EL (cell line): Measurements from ENCODE around the gene SEMG2.

Experiments used
- DNase-seq: peaks from one replicate; pipeline ENCODE4 v3.0.0-alpha.2; 2016

The SEMG2 gene, protein sequence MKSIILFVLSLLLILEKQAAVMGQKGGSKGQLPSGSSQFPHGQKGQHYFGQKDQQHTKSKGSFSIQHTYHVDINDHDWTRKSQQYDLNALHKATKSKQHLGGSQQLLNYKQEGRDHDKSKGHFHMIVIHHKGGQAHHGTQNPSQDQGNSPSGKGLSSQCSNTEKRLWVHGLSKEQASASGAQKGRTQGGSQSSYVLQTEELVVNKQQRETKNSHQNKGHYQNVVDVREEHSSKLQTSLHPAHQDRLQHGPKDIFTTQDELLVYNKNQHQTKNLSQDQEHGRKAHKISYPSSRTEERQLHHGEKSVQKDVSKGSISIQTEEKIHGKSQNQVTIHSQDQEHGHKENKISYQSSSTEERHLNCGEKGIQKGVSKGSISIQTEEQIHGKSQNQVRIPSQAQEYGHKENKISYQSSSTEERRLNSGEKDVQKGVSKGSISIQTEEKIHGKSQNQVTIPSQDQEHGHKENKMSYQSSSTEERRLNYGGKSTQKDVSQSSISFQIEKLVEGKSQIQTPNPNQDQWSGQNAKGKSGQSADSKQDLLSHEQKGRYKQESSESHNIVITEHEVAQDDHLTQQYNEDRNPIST

DNA sequence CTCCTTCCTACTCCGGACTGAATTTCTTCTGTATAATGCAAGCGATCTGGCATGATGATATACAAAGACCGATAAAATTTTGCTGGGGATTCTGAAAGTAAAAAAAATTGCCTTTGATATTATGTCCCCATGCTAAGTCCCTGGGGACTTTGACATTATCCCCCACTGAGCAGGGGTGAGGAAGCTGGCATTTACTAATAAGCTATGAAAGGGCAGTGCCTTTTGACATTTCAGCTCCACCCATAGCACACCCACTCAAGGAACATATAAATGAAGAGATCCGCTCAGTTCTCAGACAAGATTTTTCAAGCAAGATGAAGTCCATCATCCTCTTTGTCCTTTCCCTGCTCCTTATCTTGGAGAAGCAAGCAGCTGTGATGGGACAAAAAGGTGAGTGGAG, at the start of gene SEMG2:
Gene SEMG2, plus strand, starts transcription at position 298 of the 400 bp plus-strand sequence. Its CDS starts 17 bp downstream, at position 315.
- DNase-seq = no peak

DNA sequence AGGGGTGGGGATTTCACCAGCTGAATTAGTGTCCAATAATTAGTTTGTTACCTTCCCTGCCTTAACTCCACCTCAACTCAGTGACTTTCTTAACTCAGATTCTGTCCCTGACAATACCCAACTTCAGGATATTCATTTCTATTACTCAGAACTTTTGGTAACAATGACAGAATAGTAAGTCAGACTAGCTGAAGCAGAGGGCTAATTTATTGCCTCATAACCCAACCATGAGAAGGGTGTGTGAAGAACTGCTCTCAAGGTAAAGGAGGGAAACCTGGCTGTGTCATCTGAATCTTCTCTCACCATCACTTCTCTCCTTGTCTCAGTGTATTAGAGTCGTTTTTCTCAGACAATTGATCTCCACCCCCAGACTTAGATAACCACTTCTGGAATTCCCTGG, 47.7 kb upstream of the SEMG2 start:
- DNase-seq = no peak

DNA sequence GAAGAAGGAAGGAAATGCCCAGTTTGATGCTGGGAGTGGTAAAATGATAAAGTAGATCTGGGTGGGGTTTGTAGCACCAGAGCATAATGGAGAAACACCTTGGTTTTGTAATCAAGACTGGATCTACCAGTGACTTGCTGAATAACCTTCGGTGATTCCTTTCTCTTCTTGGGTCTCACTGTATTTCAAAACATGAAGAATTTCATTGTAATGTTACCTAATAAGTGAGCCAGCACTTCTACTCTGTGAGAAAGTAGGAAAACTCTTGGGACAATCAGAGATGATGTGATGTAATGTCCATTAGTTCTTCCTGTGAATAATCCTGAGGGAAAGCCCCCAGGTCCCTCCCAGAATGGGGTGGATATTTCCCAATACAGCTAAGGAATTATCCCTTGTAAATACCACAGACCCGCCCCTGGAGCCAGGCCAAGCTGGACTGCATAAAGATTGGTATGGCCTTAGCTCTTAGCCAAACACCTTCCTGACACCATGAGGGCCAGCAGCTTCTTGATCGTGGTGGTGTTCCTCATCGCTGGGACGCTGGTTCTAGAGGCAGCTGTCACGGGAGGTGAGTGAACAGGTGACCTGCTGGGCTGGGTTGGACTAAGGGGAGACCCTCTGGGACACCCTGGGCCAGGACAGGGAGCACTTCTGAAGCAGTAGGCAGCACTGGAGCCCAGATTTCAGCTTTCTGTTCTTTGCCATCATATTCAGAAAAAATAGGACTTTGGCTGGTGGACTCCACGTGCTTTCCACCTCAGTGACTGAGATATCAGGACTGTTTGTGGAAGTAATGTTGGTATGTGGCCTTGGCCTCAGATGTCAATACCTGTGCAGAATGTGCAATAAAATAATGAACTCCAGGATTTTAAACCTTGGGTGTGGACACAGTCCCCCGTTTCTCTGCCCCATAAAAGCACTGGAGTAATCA, 46.5 kb upstream of the SEMG2 start, which contains the start of gene PI3:
Gene PI3, plus strand, starts transcription at position 469 of the 931 bp plus-strand sequence. Its CDS starts 21 bp downstream, at position 490.
- DNase-seq = peak; percentile 36

DNA sequence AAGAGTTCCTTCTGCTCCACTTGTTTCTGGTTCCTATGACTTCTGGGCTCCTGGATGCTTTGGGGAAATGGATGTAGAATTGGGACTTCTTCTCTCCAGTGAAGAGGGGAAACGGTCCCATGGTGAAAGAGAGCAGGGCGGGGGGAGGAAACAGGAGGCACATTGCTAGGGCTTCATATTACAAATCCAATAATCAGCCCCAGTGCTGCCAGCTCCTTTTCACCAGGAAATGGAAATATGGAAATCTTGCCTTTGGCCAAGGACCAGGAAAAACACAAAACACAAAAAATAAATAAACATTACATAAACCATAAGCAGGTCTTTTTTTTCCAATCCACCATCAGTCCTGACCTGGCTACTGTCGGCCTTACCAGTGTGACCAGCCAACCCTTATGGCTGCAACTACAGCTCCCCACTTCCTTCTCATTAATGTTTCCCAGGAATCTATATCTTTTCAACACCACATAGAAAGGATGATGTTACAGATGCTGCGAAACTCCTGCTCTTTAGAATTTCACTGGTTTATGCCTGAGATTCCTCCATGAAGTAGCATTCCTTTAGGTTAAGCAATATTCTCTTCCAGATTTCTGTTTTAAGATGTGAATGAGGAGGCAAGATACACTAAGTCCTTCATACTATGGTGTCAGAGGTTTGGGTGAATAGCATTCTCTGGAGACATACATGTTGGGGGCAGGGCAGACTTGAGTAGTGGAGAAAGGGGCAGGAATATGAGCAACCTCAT, 44.5 kb upstream of the SEMG2 start:
- DNase-seq = no peak

DNA sequence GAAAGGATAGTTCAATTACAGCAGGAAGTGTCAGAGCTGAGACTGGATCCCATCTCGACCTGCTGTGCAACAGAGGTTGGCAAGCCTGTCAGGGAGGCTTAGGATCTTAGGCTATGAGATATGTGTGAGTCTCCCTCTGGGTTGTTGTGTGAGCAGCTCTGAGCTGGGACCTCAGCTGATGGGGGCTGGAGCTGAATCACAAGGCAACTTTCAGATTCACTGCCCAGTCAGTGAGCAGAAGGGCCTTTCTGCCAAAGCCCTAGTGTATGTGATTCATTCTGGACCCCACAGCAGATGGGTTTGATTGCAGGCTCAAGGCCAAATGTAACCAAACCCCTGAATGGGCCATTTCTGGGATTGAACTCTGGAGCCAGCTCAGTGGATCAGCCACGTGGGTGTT, 42.0 kb upstream of the SEMG2 start:
- DNase-seq = no peak

DNA sequence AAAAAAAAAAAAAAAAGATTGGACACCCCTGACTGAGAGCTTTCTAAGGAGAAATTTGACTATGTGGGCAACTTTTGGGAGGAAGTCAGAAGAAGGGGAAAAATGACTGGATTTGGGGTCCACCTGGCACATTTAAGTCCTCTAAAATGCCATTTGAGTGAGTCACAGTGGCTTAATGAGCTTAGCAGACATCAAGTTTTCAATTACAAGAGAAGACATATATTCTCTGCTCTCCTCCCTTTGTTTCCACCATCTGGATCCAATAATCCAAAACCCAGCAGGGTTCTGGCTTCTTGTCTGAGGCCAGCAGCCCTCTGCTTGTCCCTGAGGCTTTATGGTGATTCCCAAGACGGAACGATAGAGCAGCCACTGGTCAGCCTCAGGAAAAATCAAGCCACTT, 39.5 kb upstream of the SEMG2 start:
- DNase-seq = peak; percentile 20

DNA sequence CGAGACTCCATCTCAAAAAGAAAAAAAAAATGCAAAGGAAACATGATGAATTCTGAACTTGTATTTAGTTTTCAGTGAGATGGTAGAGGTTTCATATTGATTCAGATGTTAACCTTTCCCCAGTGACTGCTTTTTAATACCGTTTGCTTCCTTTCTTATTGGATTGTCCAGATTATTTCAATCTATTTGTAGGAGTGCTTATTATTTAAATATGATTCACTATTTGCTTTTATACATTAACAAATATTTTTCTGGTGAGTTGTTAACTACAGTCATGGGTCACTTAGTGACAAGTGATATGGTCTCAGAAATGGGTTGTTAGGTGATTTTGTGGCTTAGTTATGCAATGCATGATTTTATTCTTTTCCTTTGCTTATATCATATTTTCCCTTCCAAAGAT, 38.1 kb upstream of the SEMG2 start:
- DNase-seq = no peak

DNA sequence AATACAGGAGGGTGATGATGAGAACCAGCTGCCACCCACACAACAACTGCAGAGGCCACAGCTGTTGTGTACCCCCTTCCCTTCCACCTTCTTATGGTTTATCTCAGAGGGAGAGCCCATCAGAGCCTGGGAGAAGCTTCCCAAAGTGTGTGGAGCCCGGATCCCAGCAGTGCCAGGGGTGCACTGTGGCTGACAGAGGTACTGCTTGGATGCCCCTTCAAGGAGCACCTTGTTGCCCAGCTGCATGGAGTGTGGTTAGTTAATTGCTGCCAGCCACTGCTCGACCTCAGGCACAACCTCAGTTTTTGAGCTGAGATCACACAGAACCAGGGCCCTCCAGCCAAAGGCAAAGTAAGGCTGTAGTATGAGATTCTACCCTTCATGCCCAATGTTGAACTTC, 33.5 kb upstream of the SEMG2 start:
- no peak for DNase-seq

DNA sequence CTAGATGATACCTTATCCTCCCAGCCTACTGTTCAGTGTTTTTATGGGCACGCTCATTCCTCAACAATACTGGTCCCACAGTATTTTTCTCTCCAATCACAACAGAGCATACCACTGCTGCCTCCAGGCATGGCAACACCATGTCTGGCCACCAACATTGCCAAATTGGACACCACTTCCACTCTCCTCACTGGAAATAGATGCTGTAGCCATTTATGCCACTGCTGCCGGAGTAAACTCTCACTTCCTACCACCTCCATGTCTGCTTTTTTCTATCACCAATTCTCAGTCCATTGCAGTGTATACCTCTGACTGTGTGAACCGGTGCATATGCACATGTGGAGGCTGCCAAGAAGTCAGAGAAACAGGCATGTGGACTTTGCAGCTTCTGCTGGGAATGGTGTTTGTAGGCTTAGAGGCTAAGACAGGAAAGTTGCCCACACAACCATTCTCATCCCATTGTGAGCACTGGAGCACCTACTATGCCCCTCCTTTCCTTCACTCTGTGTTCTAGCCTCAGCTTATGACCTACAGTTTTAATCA, 32.0 kb upstream of the SEMG2 start:
- no peak for DNase-seq

DNA sequence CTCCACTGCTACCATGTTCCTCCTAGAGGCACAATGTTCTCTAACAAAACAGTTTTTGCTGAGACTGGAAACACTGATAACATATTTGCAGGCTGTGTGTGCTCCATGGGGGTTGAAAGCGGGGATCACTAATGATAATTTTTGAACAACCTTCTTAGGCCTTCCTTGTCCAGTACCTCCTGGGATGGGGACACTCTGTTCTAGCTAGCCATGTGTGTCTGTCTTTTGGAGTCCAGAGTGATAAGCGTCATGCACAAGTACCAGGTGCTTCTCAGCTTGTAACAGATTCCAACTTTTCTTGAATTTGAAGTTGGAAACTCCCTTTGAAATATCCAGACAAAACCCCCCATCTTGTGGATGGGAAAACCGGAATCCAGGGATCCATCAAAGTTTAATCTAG, 31.3 kb upstream of the SEMG2 start:
- no peak for DNase-seq

DNA sequence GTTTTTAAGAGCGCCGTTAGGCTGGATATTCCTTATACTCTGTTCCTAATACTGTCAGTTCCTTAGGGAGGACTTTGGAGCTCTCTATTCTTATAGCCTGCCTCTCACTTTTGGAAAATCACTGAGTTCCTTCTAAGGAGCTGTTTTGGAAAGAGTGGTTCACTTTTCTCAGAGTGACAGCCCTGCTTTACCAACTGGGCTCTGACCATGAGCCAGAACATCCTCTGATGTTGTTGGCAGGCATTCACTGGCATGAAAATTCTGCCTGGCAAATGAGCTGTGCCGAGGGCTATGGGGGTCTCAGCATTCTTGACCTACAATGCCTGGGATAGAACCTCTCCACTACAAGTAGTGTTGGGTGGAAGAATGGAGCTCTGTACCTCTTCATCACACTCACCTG, 29.2 kb upstream of the SEMG2 start:
- no peak for DNase-seq

DNA sequence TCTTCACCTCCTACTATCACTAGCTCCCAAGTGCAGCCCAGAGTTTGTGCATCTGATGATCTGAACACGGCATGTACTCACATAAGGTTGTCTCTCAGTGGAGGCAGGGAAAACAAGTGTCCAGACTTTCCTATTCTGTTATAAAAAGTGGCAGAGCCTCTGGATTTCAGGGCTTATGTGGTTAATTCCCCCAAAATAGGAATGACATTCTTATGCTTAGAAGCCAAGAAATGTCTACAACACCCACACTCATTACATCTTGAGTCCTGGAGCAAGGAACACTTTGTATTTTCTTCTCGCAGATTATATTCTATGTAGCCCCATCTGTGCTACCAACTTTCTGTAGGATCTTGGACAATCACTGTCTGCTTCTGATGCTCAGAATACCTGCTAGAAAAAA, 27.8 kb upstream of the SEMG2 start:
- no peak for DNase-seq

DNA sequence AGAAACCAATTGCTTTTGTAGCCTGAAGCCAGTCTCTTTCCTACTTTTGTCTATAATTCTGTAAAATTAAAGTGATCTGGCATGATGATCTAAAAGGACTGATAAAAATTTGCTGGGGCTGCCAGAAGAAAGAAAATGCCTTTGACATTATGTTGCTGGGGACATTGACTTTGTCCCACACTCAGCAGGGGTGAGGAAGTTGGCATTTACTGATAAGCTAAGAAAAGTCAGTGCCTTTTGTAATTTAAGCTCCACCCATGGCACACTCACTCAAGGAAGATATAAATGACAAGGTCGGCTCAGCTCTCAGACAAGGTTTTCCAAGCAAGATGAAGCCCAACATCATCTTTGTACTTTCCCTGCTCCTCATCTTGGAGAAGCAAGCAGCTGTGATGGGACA, 14.4 kb upstream of the SEMG2 start, which contains the start of gene SEMG1:
Gene SEMG1, plus strand, starts transcription at position 309 of the 400 bp plus-strand sequence. Its CDS starts 21 bp downstream, at position 330.
- DNase-seq = no peak

DNA sequence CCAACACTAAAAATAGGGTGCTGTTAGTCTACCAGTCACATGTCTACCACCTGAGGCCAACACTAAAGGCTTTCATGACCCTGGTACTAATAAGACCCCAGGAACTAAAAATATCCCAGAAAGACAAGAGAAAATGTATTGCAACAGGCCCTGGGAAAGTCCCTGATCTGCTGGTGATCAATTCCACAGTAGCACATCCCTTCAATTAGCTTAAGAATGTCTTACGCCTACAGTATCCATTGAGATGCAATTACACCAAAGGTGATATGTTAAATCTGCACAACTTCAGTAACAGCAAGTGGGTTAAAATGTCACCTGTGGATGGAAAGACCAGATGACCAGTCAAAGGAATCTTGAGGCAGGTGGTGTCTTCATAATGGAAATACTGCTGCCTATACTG, 11.2 kb upstream of the SEMG2 start:
- no peak for DNase-seq

DNA sequence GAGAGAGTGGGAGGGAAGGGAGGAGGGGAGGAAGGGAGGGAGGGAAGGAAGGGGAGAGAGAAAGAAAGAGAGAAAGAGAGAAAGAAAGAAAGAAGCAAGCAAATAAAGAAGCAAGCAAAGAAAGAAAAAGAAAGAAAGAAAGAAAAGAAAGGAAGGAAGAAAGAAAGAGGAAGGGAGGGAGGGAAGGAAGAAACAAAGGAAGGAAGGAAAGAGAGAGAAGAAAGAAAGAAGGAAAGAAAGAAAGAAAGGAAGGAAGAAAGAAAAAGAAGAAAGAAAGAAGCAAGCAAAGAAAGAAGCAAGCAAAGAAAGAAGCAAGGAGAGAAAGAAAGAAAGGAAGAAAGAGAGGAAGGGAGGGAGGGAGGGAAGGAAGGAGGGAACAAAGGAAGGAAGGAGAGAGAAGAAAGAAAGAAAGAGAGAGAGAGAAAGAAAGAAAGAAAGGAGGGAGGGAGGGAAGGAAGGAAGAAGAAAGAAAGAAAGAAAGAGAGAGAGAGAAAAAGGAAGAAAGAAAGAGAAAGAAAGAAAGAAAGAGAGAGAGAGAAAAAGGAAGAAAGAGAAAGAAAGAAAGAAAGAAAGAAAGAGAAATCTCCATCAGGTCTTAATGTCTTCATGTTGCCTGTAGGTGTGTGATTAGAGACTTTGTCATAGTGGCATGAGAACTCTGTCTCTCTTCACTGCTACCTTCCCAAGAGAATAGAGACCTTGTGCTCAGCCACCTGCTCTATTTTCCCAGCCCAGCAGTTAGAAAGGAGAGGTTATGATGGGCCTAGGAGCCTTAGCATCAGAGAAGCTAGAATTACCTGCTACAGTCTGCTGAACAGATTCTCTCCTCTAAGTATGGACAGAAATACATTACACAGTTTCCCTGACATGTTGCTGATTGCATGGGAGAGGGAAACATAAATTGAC, 9.4 kb upstream of the SEMG2 start:
- no peak for DNase-seq

DNA sequence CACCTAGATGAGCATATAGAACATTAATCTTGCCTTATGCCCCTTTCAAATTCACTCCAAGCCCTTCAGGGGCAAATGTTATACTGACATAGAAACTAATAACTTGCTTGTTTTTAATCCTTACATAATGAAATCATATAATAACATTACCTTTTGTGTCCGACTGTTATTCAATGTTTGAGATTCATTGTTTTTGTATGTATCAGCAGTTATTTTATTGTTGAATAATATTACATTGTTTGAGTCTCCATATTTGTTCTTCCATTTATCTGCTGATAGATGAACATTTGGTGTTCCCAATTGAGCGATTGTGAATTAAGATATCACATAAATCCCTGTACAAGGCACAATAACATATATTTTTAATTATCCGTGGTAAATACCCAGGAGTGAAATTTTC, 8.3 kb upstream of the SEMG2 start:
- DNase-seq = no peak

DNA sequence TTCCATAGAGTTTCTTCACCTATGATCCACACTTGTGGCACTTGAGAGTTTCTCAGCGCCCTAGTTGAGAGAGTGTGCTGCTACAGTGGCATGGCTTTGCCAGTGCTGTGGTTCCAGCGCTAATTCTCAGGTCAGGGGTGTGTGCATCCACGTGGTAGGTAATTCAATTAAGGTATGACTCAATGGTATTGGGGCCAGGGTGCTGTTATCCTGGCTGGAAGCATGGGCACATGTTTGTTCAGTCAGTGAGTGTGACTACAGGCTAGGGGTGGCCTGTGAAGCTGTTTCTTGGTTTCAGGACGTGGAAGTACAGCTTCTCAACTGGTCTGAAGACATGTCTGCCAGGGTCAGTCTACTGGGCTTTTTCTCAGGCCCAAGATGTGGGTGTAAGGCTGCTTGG, 3.0 kb upstream of the SEMG2 start:
- DNase-seq = no peak

DNA sequence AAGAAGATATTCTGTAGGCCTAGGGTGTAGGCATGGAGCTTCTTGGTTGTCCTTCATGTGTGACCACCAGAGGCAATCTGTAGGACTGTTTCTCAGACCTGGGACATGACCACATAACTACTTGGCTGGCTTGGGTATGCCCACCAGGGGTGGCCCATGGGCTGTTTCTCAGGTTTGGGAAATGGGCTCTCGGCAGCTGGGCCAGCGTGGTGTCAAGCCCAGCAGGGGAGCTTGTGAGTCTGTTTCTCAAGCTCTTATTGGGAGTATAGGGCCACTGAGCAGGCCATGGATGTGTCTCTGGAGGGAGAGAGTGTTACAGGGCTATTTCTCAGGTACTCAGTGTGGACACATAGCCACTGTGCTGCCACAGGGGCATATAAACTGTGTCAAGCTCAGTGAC, 2.5 kb upstream of the SEMG2 start:
- DNase-seq = no peak

DNA sequence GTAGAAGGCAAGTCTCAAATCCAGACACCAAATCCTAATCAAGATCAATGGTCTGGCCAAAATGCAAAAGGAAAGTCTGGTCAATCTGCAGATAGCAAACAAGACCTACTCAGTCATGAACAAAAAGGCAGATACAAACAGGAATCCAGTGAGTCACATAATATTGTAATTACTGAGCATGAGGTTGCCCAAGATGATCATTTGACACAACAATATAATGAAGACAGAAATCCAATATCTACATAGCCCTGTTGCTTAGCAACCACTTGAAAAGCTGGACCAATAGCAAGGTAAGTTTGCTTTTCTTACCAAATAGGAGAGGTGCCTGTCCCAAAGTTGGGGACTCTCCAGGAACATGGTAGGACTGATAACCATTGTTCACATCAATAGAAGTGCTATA, 2.0 kb downstream of the SEMG2 start:
- DNase-seq = no peak

DNA sequence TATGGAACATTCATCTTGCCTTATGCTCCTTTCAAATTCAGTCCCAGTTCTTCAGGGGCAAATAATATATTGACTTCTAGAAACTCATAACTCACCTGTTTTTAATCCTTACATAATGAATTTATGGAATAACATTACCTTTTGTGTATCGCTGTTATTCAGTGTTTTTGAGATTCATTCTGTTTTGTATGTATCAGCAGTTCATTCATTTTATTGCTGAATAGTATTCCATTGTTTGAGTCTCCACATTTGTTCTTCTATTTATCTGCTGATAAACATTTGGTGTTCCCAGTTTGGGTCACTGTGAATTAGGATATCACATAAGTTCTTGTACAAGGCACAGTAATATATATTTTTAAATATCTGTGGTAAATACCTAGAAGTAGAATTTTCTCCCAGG, 5.1 kb downstream of the SEMG2 start:
- no peak for DNase-seq
